Transverse colon (tissue), 4 donors: ENCODE results near the gene HECTD4. TPM values are rescaled to one million over a fixed set of nuclear protein-coding genes. Genes with fewer than 3 reads are reported as not detected.

Experiments
- DNase-seq: peaks from one replicate; pipeline ENCODE4 v3.0.0-alpha.2; 2019
- H3K27ac ChIP-seq, 4 donors: fragments of 200-600 bp; sonication (generic); 2 replicates each; pipeline ENCODE4 v1.5.1; 2016 to 2018; ENCODE audit warnings: inconsistent platforms in 4 of 4
- H3K27me3 ChIP-seq: fragments of 200-600 bp; sonication (generic); 2 replicates; pipeline ENCODE4 v1.5.1; 2017; ENCODE audit warnings: inconsistent platforms
- H3K36me3 ChIP-seq, 4 donors: fragments of 200-600 bp; sonication (generic); 2 replicates each; pipeline ENCODE4 v1.5.1; 2017 to 2019; ENCODE audit warnings: inconsistent platforms in 4 of 4
- H3K4me1 ChIP-seq, 4 donors: fragments of 200-600 bp; sonication (generic); 2 replicates each; pipeline ENCODE4 v1.5.1; 2017 to 2020; ENCODE audit warnings: inconsistent platforms in 4 of 4
- H3K4me3 ChIP-seq, 4 donors: fragments of 200-600 bp; sonication (generic); 1 replicate in 1 of 4; 2 replicates in 3 of 4; pipeline versions ENCODE4 v1.5.1 to v1.6.1; 2017 to 2019; ENCODE audit warnings: inconsistent platforms in 4 of 4
- H3K9me3 ChIP-seq, 2 donors: fragments of 200-600 bp; sonication (generic); 2 replicates each; pipeline ENCODE4 v1.5.1; 2017 to 2019; ENCODE audit warnings: inconsistent platforms in 2 of 2
- EP300 ChIP-seq: sonication (generic); formaldehyde crosslinking; IDR thresholded peaks from one replicate; pipeline ENCODE4 v1.6.1; 2017; ENCODE audit warnings: antibody characterized with exemption, low read depth
- POLR2A ChIP-seq: fragments of 450-650 bp; IDR thresholded peaks from one replicate; pipeline ENCODE4 v1.6.1; 2016; ENCODE audit warnings: antibody characterized with exemption, mild to moderate bottlenecking, moderate library complexity
- POLR2AphosphoS5 ChIP-seq, 3 donors: sonication (generic); formaldehyde crosslinking; IDR thresholded peaks; one replicate each; pipeline ENCODE4 v1.6.1; 2016; ENCODE audit warnings: antibody characterized with exemption in 3 of 3
- WGBS, 2 donors: methylation state at CpG; one replicate each; pipeline ENCODE4 v1.1.5; 2018; ENCODE audit warnings: low coverage in 1 of 2; 5-methylcytosine and 5-hydroxymethylcytosine counted together
- in situ Hi-C, 4 donors: fragments of 200-750 bp; cut with MboI; loops; one replicate each; pipeline versions ENCODE4 v1.15.0 to v1.15.1; 2017; ENCODE audit warnings: low sequenced_read_pairs in 3 of 4, low pct_ligation_motif_present in 1 of 4, low pct_unique_long_range_greater_than_20kb in 1 of 4
- intact Hi-C: fragments of 100-400 bp; cut with DNase I; formaldehyde crosslinking; loops from one replicate; pipeline ENCODE4 v1.15.1; 2023; ENCODE audit warnings: low total_unique reads
- total RNA-seq, 4 donors: library from RNA; depleted of rRNA; stranded (reverse); fragments of >200 nt; gene quantifications; one replicate each; pipeline ENCODE4 v1.1.0, GENCODE V29; 2016
- TF ChIP-seq, protein P1 (sequence below), 5 experiments: fragments of 200-600 bp in 3 of 5; fragments of 450-650 bp in 2 of 5; sonication (generic) in 3 of 5; IDR thresholded peaks; 1 replicate in 2 of 5; 2 replicates in 3 of 5; pipeline ENCODE4 v1.5.1; 2016 to 2017; ENCODE audit warnings: antibody characterized with exemption in 5 of 5, inconsistent platforms in 3 of 5, mild to moderate bottlenecking in 2 of 5, moderate library complexity in 1 of 5

The HECTD4 gene, protein sequence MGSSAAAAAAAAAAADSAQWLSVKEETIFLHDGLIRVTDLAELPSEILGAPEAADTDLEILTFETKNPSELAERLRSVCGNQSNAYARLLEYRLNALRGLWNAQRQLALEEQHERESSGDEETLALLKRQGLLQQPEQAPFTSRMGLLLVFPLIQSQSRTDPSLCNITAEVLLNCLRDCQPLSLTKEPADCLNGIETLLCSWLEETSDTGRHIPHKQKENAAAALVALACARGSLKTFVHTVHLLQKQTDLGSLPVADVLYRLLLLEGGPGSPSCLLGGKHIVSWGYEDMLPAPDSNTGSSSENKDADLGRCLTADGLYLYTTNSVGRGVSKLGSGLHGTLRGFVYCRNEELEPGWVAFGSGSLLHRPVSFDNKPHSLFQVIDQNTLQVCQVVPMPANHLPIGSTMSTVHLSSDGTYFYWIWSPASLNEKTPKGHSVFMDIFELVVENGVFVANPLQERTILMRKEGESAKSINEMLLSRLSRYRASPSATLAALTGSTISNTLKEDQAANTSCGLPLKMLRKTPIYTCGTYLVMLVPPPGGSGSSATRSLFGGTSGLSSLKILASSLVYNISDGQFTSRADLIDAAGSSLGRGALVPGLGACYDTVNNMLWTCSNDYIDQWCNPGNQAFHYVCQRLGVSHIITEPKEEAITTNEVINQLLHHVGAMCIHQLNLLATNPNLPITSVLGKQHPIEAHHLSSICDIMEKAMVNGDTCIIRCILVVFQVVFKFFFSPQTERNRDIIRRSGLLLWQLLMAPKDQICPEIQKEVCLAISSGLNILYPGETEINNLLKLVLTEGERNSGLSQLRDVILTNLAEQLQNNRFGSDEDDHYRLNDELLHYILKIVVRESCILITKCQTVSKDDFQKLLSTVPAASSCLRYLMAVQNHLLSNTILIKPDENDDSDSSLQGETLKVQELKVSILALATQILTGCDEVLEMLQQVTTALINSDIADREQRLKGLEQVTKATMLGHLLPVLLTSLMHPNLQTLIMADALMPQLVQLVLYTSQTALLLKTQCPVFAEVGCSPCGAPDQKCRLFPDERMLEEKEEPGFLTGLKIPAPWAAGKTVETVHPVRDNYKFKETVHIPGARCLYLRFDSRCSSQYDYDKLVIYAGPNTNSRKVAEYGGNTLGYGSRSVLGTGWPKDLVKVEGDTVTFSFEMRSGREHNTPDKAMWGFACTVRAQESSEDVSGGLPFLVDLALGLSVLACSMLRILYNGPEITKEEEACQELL (N-terminal part only)
- total RNA-seq, result 100 to 1,000 TPM in 2 of 4 donors, 10 to 100 TPM in 2; 52.6 to 171 (median 121) TPM

DNA sequence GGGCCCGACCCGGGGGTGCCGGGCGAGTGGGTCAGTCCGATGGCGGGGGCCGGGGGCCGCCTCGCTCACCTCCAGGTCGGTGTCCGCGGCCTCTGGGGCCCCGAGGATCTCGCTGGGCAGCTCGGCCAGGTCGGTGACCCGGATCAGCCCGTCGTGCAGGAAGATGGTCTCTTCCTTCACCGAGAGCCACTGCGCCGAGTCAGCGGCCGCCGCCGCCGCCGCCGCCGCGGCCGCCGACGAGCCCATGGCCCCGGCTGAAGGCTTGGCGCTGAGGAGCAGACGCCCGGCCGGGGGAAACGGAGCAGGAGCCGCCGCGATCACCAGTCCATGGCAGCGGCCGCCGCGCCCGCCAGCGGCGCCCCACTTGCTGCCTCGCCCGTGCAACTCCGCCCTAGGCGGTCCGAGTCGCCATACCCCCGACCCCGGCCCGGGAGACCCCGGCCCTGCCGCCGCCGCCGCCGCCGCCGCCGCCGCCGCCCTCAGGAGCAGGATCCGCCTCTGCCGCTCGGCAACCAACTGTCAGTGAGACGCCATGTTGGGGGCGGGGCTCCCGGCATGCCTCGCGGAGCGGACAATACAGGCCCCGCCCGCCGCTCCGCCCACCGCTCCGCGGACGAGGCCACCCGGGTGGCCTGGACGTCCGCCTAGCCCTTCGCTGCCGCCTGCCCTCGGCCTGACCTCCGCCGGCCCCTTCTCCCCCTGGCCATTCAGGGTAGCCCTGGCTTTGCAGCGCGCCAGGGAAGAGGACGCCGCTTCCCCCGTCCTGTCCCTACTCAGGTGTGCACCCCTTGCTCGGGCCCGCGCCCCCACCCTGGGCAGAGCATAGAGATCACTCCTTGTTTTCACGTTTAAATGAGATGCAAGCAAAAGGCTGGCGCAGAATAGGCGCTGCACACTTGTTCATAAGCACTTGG, at the start of gene HECTD4:
Gene HECTD4 (minus strand): TSS at position 549 of the 914 bp plus-strand sequence. CDS start 303 bp downstream, at position 246.
- in situ Hi-C loops, result loop anchor here in 2 of 4 donors (10.0 to 25.0 kb wide), 2 partner anchors 117 to 445 kb away; no protein-coding TSS in a partner anchor
- Histone ChIP-seq H3K4me1 (peaks cover 10 to 27% (median 22%) of the 10 kb centered on the region in 4 donors), H3K27ac (peak within 1 kb of the TSS; percentile 90 to 97 (median 94)), H3K36me3 (no peaks in the 10 kb centered on the region), H3K4me3 (peak within 1 kb of the TSS; percentile 86 to 100 (median 95)), H3K9me3 (no peaks in the 10 kb centered on the region), H3K27me3 (no peaks in the 10 kb centered on the region)
- WGBS, 2 donors, result 1% methylated on average over 74 of the region's 106 CpGs; no CpG with 5 or more reads in 1 of the 2 donors
- intact Hi-C loops, result no loop called here
- TF ChIP-seq POLR2AphosphoS5 (IDR thresholded peaks at IDR 0.05) (peak; percentile 83 to 91 (median 86)), EP300 (no peak), POLR2A (peak; percentile 89)
- TF ChIP-seq, protein P1, sequence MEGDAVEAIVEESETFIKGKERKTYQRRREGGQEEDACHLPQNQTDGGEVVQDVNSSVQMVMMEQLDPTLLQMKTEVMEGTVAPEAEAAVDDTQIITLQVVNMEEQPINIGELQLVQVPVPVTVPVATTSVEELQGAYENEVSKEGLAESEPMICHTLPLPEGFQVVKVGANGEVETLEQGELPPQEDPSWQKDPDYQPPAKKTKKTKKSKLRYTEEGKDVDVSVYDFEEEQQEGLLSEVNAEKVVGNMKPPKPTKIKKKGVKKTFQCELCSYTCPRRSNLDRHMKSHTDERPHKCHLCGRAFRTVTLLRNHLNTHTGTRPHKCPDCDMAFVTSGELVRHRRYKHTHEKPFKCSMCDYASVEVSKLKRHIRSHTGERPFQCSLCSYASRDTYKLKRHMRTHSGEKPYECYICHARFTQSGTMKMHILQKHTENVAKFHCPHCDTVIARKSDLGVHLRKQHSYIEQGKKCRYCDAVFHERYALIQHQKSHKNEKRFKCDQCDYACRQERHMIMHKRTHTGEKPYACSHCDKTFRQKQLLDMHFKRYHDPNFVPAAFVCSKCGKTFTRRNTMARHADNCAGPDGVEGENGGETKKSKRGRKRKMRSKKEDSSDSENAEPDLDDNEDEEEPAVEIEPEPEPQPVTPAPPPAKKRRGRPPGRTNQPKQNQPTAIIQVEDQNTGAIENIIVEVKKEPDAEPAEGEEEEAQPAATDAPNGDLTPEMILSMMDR (IDR thresholded peaks at IDR 0.05), result no peak
- peak; percentile 96 for DNase-seq

DNA sequence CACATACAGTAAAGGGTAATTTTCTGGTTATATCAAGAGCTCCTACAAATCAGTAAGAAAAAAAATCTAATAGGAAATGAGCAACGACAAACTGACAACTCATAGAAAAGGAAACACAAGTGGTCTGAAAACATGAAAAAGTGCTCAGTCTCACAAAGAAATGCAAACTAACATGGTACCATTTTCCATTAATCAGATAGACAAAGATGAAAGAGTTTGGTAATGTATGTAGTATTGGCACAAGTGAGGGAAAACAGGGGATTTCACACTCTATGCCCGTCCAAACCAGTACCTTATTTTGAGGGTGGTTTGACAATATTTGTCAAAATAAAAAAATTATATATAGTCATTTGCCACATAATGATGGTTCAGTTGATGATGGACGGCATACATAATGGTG, 49.7 kb upstream of the HECTD4 start:
- intact Hi-C loops, result no loop called here
- 80 to 84% methylated on average over 3 of the region's 3 CpGs for WGBS, 2 donors
- TF ChIP-seq EP300 (no peak), POLR2A (no peak), POLR2AphosphoS5 (IDR thresholded peaks at IDR 0.05) (no peak)
- TF ChIP-seq, protein P1 (IDR thresholded peaks at IDR 0.05), result no peak
- Histone ChIP-seq H3K9me3 (no peaks in the 10 kb centered on the region), H3K4me1 (no peaks in the 10 kb centered on the region), H3K4me3 (no peak overlapping the region), H3K27me3 (no peaks in the 10 kb centered on the region), H3K27ac (no peak overlapping the region), H3K36me3 (no peaks in the 10 kb centered on the region)
- in situ Hi-C loops, result no loop called here
- no peak for DNase-seq

DNA sequence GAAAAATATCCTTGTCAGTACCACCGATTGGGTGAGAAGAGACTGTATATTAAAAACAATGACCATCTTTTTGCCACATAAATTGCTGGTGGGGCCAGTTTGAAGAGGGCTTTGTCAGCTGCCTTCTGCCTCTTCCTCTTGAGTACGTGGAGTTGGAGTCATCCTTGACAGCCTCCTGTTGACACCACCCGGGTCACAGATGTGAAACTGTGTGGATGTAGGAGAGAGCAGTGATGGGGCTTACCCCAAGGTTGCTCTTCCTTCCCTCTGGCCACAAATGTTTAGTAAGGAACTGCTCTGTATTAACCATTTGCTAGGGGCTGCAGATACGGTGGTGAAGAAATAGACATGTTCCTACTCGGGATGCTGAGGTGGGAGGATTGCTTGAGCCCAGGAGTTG, 48.7 kb upstream of the HECTD4 start:
- Histone ChIP-seq H3K36me3 (no peaks in the 10 kb centered on the region), H3K4me1 (no peaks in the 10 kb centered on the region), H3K27me3 (no peaks in the 10 kb centered on the region), H3K27ac (no peak overlapping the region), H3K9me3 (no peaks in the 10 kb centered on the region), H3K4me3 (no peak overlapping the region)
- in situ Hi-C loops, result no loop called here
- DNase-seq, result no peak
- intact Hi-C loops, result no loop called here
- WGBS, 2 donors, result 84 to 90% methylated on average over 2 to 5 of the region's 5 CpGs
- no peak for TF ChIP-seq POLR2AphosphoS5 (IDR thresholded peaks at IDR 0.05)
- no peak for TF ChIP-seq POLR2A
- TF ChIP-seq EP300, result no peak
- TF ChIP-seq, protein P1 (IDR thresholded peaks at IDR 0.05), result no peak
